ENCODE data around the gene PGBD2. TPM values are rescaled to one million over a fixed set of nuclear protein-coding genes. Genes with fewer than 3 reads are reported as not detected.

Gene PGBD2
- total and polyA plus RNA-seq, 9 of the 15 experiments (the other 6 are each of a cell fraction or from before 2014, with no cell fraction given): 11.9 to 21.8 (median 14.7) TPM

GRCh38 chr1:248872752-248873408 lies 33.2 kb upstream of the PGBD2 start:
- Histone ChIP-seq H3K9ac (ENCODE audit: insufficient read depth in 1 of 2, low read depth in 2 of 2, low read length in 2 of 2) (peak overlapping the region; percentile 97 to 99), H3K27me3 (ENCODE audit: control insufficient read depth in 2 of 2, insufficient read depth in 2 of 2, low read length in 2 of 2) (no peaks in the 10 kb centered on the region), H3K4me1 (replicated peaks in 1 of 2; ENCODE audit: control insufficient read depth in 2 of 2, insufficient read depth in 2 of 2, low read length in 2 of 2) (peaks cover 17 to 21% of the 10 kb centered on the region in 2 experiments), H3K4me2 (ENCODE audit: insufficient read depth, low read length) (peak overlapping the region; percentile 99), H3K4me3 (peak overlapping the region; percentile 79), H2AFZ (ENCODE audit: low read depth, low read length) (peak overlapping the region; percentile 99), H3K9me1 (ENCODE audit: control insufficient read depth, insufficient read depth, low read length) (no peaks in the 10 kb centered on the region), H3K36me3 (ENCODE audit: control insufficient read depth, insufficient read depth, low read length) (no peaks in the 10 kb centered on the region), H3K79me2 (ENCODE audit: control insufficient read depth, insufficient read depth, low read length) (no peaks in the 10 kb centered on the region), H3K27ac (ENCODE audit: extremely low read depth, low read depth, low read length) (peak overlapping the region; percentile 98), H4K20me1 (replicated peaks; ENCODE audit: control insufficient read depth, insufficient read depth, low read length) (no peaks in the 10 kb centered on the region), H3K9me3 (replicated peaks; ENCODE audit: control insufficient read depth, insufficient read depth, low read depth, low read length) (no peaks in the 10 kb centered on the region)
- TSS peak; percentile 92 for BruUV-seq (replicated peaks)
- CTCF ChIA-PET (ENCODE audit: low intra/inter-chr PET ratio): no interaction called here
- intact Hi-C loops (cut with micrococcal nuclease): loop anchor here (1.0 kb wide), 3 partner anchors 12 to 33 kb away; partner anchors contain the start of genes PGBD2 and ZNF692
- FAIRE-seq (no peak), ATAC-seq (peak; percentile 86), DNase-seq (ENCODE audit: extremely low read depth in 1 of 4, low spot score in 3 of 4) (peak; percentile 68 to 89 (median 73))
- WGBS (ENCODE audit: insufficient coverage, low coverage, missing lambda C conversion rate): 2% methylated on average over 31 of the region's 31 CpGs
- POLR2A ChIA-PET: interaction anchor here (0.5 to 8.6 kb wide), 9 partner anchors 10 to 124 kb away, joined by 3 to 71 read pairs (median 4); partner anchors contain the start of genes ZNF672 and ZNF692
- in situ Hi-C loops (cut with MboI): no loop called here
- TF ChIP-seq SRF (CRISPR knock-in tag; IDR thresholded peaks at IDR 0.05) (0 out of 4 replicates have a peak, but pooled peaks of 1 of the 2 experiments have one; percentile 10), RAD51 (IDR thresholded peaks at IDR 0.05; ENCODE audit: borderline replicate concordance, low read depth) (no peak), THAP7 (CRISPR knock-in tag; IDR thresholded peaks at IDR 0.05) (no peak), ZBTB7A (IDR thresholded peaks at IDR 0.05; ENCODE audit: borderline replicate concordance, control insufficient read depth, low read depth, low read length) (peak; percentile 66; the same call in 1 of the 2 replicates), ZNF121 (CRISPR knock-in tag; conservative IDR thresholded peaks at IDR 0.05) (no peak), TEAD4 (IDR thresholded peaks at IDR 0.05; ENCODE audit: low read length) (0 out of 2 replicates have a peak, but pooled peaks have one; percentile 2), TEAD4 (CRISPR knock-in tag; IDR thresholded peaks at IDR 0.05; ENCODE audit: borderline replicate concordance) (no peak), ZNF75A (CRISPR knock-in tag; IDR thresholded peaks at IDR 0.05) (no peak), ZNF24 (IDR thresholded peaks at IDR 0.05) (peak; percentile 5; the same call in 1 of the 2 replicates), SNAPC5 (CRISPR knock-in tag; IDR thresholded peaks at IDR 0.05) (no peak), MEIS2 (IDR thresholded peaks at IDR 0.05; ENCODE audit: partially characterized antibody) (no peak), BCOR (IDR thresholded peaks at IDR 0.05) (peak; percentile 52; the same call in 1 of the 2 replicates), NCOR1 (IDR thresholded peaks at IDR 0.05) (peak; percentile 27; the same call in 1 of the 2 replicates), NR2C2 (CRISPR knock-in tag; IDR thresholded peaks at IDR 0.05) (0 out of 2 replicates have a peak, but pooled peaks have one; percentile 46), NR2C2 (tag; IDR thresholded peaks at IDR 0.05) (peak; percentile 76; the same call in 1 of the 2 replicates), FOXJ2 (tag; IDR thresholded peaks at IDR 0.05) (no peak), TSC22D4 (tag; IDR thresholded peaks at IDR 0.05) (no peak), HNRNPLL (IDR thresholded peaks at IDR 0.05; ENCODE audit: low read depth, low read length, poor library complexity, severe bottlenecking) (peak; percentile 10)
- TF ChIP-seq, protein P1, sequence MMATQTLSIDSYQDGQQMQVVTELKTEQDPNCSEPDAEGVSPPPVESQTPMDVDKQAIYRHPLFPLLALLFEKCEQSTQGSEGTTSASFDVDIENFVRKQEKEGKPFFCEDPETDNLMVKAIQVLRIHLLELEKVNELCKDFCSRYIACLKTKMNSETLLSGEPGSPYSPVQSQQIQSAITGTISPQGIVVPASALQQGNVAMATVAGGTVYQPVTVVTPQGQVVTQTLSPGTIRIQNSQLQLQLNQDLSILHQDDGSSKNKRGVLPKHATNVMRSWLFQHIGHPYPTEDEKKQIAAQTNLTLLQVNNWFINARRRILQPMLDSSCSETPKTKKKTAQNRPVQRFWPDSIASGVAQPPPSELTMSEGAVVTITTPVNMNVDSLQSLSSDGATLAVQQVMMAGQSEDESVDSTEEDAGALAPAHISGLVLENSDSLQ (IDR thresholded peaks at IDR 0.05): no peak
- TF ChIP-seq, protein P2, sequence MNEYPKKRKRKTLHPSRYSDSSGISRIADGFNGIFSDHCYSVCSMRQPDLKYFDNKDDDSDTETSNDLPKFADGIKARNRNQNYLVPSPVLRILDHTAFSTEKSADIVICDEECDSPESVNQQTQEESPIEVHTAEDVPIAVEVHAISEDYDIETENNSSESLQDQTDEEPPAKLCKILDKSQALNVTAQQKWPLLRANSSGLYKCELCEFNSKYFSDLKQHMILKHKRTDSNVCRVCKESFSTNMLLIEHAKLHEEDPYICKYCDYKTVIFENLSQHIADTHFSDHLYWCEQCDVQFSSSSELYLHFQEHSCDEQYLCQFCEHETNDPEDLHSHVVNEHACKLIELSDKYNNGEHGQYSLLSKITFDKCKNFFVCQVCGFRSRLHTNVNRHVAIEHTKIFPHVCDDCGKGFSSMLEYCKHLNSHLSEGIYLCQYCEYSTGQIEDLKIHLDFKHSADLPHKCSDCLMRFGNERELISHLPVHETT (CRISPR knock-in tag; conservative IDR thresholded peaks at IDR 0.05 in 1 of 2, IDR thresholded peaks at IDR 0.05 in 1 of 2): no peak
